Measurements from ENCODE around the gene GSTO2. TPM values are rescaled to one million over a fixed set of nuclear protein-coding genes. Genes with fewer than 3 reads are reported as not detected.

GSTO2 gene
- total and polyA plus RNA-seq, 2 of the 4 experiments (the other 2 are of a cell fraction), result 1.4 to 2.3 TPM

DNA sequence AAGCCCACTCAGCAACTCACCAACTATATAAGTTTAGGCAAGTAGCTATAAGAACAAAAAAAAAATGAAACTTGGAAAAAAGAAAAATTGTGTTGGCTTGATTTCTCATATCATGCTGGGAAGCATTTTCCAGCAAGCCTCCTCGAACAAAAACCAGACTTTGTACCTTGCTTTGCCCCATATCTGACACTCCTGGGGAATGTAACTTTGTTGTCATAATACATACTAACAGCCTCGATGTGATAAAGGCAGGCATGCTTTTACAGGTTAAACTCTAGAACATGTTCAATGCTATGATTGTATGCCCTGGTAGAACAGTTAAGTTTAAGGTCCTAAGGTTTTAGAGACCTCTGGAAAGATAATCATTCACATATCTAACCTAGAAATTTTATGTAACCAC, 48.5 kb upstream of the GSTO2 start:
- H3K18ac ChIP-seq (ENCODE audit: low read depth, low read length), result no peak overlapping the region
- no peak overlapping the region for H2BK20ac ChIP-seq (ENCODE audit: low read depth, low read length)
- H3K27me3 ChIP-seq (ENCODE audit: control insufficient read depth, insufficient read depth, low read length), result peaks cover 38% of the 10 kb centered on the region
- H2BK15ac ChIP-seq (ENCODE audit: low read depth, low read length), result no peak overlapping the region
- no peak for ATAC-seq (ENCODE audit: low read depth)
- no peak overlapping the region for H2AK9ac ChIP-seq (replicated peaks; ENCODE audit: low read depth, low read length, poor library complexity)
- no peak overlapping the region for H4K8ac ChIP-seq (ENCODE audit: low read depth in 2 of 2, low read length in 2 of 2)
- H3K9ac ChIP-seq (ENCODE audit: low read depth, low read length), result no peak overlapping the region
- no peaks in the 10 kb centered on the region for H3K4me1 ChIP-seq (ENCODE audit: control insufficient read depth, insufficient read depth, low read length)
- dilution Hi-C loops (cut with HindIII; ENCODE audit: low sequenced_read_pairs, unreplicated experiment) (no loop called here), intact Hi-C loops (cut with micrococcal nuclease) (loop anchor here (5.0 kb wide), 1 partner anchor 53 kb away; no protein-coding TSS in a partner anchor), in situ Hi-C loops (cut with MboI; ENCODE audit: low sequenced_read_pairs) (loop anchor here (25.0 kb wide), 1 partner anchor 508 kb away; no protein-coding TSS in a partner anchor)
- H3K4me2 ChIP-seq (ENCODE audit: low read depth, low read length), result no peak overlapping the region
- H4K20me1 ChIP-seq (ENCODE audit: insufficient read depth, low read length), result no peaks in the 10 kb centered on the region
- ChIA-PET CTCF (no interaction called here), POLR2A (ENCODE audit: unreplicated experiment) (interaction anchor here (0.6 kb wide), 1 partner anchor 1289 kb away, joined by 4 read pairs; no protein-coding TSS in a partner anchor)
- DNase-seq, result no peak
- TF ChIP-seq CEBPB (IDR thresholded peaks at IDR 0.05; ENCODE audit: low read depth, low read length) (no peak), BHLHE40 (IDR thresholded peaks at IDR 0.05; ENCODE audit: low read depth, low read length) (no peak), MAZ (IDR thresholded peaks at IDR 0.05; ENCODE audit: borderline replicate concordance, low read depth, low read length) (no peak), RAD21 (IDR thresholded peaks at IDR 0.05; ENCODE audit: low read length) (no peak), RCOR1 (IDR thresholded peaks at IDR 0.05; ENCODE audit: insufficient replicate concordance, low read length) (no peak), SMC3 (IDR thresholded peaks at IDR 0.05; ENCODE audit: low read depth, low read length) (no peak), NFE2L2 (IDR thresholded peaks at IDR 0.05; ENCODE audit: low read depth, low read length) (no peak), POLR2A (IDR thresholded peaks at IDR 0.05; ENCODE audit: low read depth, low read length) (no peak), MAFK (IDR thresholded peaks at IDR 0.05; ENCODE audit: low read depth, low read length) (no peak)
- TF ChIP-seq, protein P1, sequence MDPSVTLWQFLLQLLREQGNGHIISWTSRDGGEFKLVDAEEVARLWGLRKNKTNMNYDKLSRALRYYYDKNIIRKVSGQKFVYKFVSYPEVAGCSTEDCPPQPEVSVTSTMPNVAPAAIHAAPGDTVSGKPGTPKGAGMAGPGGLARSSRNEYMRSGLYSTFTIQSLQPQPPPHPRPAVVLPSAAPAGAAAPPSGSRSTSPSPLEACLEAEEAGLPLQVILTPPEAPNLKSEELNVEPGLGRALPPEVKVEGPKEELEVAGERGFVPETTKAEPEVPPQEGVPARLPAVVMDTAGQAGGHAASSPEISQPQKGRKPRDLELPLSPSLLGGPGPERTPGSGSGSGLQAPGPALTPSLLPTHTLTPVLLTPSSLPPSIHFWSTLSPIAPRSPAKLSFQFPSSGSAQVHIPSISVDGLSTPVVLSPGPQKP (IDR thresholded peaks at IDR 0.05; ENCODE audit: borderline replicate concordance, low read depth, low read length), result no peak
- TF ChIP-seq, protein P2, sequence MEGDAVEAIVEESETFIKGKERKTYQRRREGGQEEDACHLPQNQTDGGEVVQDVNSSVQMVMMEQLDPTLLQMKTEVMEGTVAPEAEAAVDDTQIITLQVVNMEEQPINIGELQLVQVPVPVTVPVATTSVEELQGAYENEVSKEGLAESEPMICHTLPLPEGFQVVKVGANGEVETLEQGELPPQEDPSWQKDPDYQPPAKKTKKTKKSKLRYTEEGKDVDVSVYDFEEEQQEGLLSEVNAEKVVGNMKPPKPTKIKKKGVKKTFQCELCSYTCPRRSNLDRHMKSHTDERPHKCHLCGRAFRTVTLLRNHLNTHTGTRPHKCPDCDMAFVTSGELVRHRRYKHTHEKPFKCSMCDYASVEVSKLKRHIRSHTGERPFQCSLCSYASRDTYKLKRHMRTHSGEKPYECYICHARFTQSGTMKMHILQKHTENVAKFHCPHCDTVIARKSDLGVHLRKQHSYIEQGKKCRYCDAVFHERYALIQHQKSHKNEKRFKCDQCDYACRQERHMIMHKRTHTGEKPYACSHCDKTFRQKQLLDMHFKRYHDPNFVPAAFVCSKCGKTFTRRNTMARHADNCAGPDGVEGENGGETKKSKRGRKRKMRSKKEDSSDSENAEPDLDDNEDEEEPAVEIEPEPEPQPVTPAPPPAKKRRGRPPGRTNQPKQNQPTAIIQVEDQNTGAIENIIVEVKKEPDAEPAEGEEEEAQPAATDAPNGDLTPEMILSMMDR (conservative IDR thresholded peaks at IDR 0.05; ENCODE audit: low read depth, low read length), result no peak
- TF ChIP-seq, protein P3, sequence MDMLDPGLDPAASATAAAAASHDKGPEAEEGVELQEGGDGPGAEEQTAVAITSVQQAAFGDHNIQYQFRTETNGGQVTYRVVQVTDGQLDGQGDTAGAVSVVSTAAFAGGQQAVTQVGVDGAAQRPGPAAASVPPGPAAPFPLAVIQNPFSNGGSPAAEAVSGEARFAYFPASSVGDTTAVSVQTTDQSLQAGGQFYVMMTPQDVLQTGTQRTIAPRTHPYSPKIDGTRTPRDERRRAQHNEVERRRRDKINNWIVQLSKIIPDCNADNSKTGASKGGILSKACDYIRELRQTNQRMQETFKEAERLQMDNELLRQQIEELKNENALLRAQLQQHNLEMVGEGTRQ (IDR thresholded peaks at IDR 0.05; ENCODE audit: low read depth, low read length), result no peak
- H2AFZ ChIP-seq (replicated peaks; ENCODE audit: low read length, poor library complexity), result no peak overlapping the region
- no peak overlapping the region for H3K4ac ChIP-seq (ENCODE audit: low read depth, low read length)
- no peak overlapping the region for H3K4me3 ChIP-seq (ENCODE audit: insufficient read depth, low read depth, low read length)
- no peak overlapping the region for H3K23ac ChIP-seq (ENCODE audit: low read depth, low read length)
- H3K9me3 ChIP-seq (ENCODE audit: control insufficient read depth, insufficient read depth, low read length), result no peaks in the 10 kb centered on the region
- no CpG with 5 or more reads among the region's 2 CpGs for WGBS, 2 experiments (ENCODE audit: extremely low coverage in 2 of 2, insufficient read length in 1 of 2)
- H3K14ac ChIP-seq (replicated peaks; ENCODE audit: low read depth, low read length), result no peak overlapping the region
- H4K5ac ChIP-seq (ENCODE audit: low read depth, low read length), result no peak overlapping the region
- H3K56ac ChIP-seq (ENCODE audit: extremely low read depth, insufficient read depth, low read length), result no peak overlapping the region
- H2AK5ac ChIP-seq (ENCODE audit: low read depth, low read length), result no peak overlapping the region
- H2BK120ac ChIP-seq (ENCODE audit: low read depth, low read length), result no peak overlapping the region
- no peak overlapping the region for H4K91ac ChIP-seq (ENCODE audit: insufficient read depth, low read depth, low read length)
- BruUV-seq (replicated peaks), result no TSS peak
- H3K27ac ChIP-seq (ENCODE audit: insufficient read depth, low read length), result no peak overlapping the region
- H3K9me1 ChIP-seq (ENCODE audit: insufficient read depth, low read length), result no peaks in the 10 kb centered on the region
- H3K79me1 ChIP-seq (ENCODE audit: low read depth in 1 of 2, low read length in 2 of 2), result no peaks in the 10 kb centered on the region
- H2BK5ac ChIP-seq (ENCODE audit: low read depth, low read length, poor library complexity, severe bottlenecking), result no peak overlapping the region
- no peaks in the 10 kb centered on the region for H3K36me3 ChIP-seq (ENCODE audit: control insufficient read depth, insufficient read depth, low read length)

Measured in IMR-90 (cell line).